ENCODE data around the gene IMMP2L.
A peak's percentile ranks its signal among the peaks of the same experiment; 100 is the strongest.

The IMMP2L gene

DNA sequence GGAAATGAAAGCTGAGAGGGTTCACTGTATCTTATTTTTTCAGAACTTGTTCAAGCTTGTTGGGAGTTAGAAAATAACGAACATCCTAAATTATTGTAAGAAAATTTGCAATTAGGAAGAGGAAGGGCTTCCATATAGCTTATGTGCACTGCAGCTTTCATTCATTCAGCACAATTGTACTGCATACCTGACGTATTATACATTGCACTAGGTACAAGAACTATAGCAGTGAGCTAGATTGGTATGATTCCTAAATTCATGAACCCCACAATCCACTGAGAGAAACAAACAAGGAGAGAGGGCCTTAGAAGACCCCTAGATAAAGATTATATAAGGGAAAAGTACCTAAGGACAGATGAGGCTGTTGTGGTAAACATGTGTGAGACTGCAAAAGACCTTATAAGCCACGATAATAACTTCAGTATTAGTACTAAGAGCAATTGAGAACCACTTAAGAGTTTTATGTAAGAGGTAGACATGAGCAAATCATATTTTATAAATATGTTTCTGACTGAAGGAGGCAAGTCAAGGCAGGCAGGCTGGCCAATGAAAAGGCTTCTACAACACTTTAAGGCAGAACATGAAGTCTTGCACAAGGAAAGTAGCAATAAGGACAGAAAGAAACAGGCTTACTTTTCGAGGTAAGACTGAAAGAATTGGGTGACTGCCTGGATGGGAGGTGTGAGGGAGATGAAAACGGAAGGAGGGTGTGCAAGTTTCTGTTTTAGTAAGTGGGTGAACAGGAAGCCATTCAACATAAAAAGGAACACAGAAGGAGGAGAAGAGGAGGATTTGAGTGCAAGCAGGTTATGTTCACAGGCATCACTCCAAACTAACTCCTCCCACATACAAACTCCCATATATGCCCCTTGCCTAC lies 549.3 kb downstream of the IMMP2L start:
- ATAC-seq (ENCODE audit: insufficient read depth, low read depth) (peak; percentile 94), DNase-seq (peak; percentile 57)
- no peaks in the 10 kb centered on the region for H3K27me3 ChIP-seq (ENCODE audit: insufficient read depth, low read length, poor library complexity)
- H3K9ac ChIP-seq (ENCODE audit: low read depth, low read length), result peak overlapping the region; percentile 30
- TF ChIP-seq EZH2 (IDR thresholded peaks at IDR 0.05; ENCODE audit: borderline replicate concordance, low read depth, low read length, severe bottlenecking) (no peak), CTCF (IDR thresholded peaks at IDR 0.05; ENCODE audit: borderline replicate concordance, extremely low read depth, low read length, poor library complexity, severe bottlenecking) (no peak)
- peaks cover 38% of the 10 kb centered on the region for H3K4me1 ChIP-seq (ENCODE audit: insufficient read depth, low read length)
- H3K79me2 ChIP-seq (ENCODE audit: insufficient read depth, low read length), result no peaks in the 10 kb centered on the region
- H4K20me1 ChIP-seq (ENCODE audit: insufficient read depth, low read length), result no peaks in the 10 kb centered on the region
- no peaks in the 10 kb centered on the region for H3K9me3 ChIP-seq (ENCODE audit: insufficient read depth, low read length, severe bottlenecking)
- peak overlapping the region; percentile 70 for H3K27ac ChIP-seq (ENCODE audit: low read length)
- 0 out of 4 replicates have a peak overlapping the region, but pooled peaks of 1 of the 2 experiments have one; percentile 7 for H3K4me3 ChIP-seq (ENCODE audit: low read depth in 1 of 2, low read length in 2 of 2)
- no peaks in the 10 kb centered on the region for H3K36me3 ChIP-seq (ENCODE audit: insufficient read depth, low read length)
- peak overlapping the region; percentile 65 for H2AFZ ChIP-seq (ENCODE audit: low read depth, low read length)
- H3K4me2 ChIP-seq (ENCODE audit: insufficient read depth, low read length), result peak overlapping the region; percentile 45

GRCh38 chr7:111012149-111012548 lies 550.1 kb downstream of the IMMP2L start:
- H3K79me2 ChIP-seq (ENCODE audit: insufficient read depth, low read length), result no peaks in the 10 kb centered on the region
- no peaks in the 10 kb centered on the region for H4K20me1 ChIP-seq (ENCODE audit: insufficient read depth, low read length)
- no peak for DNase-seq
- no peak overlapping the region for H2AFZ ChIP-seq (ENCODE audit: low read depth, low read length)
- no peaks in the 10 kb centered on the region for H3K36me3 ChIP-seq (ENCODE audit: insufficient read depth, low read length)
- TF ChIP-seq EZH2 (IDR thresholded peaks at IDR 0.05; ENCODE audit: borderline replicate concordance, low read depth, low read length, severe bottlenecking) (no peak), CTCF (IDR thresholded peaks at IDR 0.05; ENCODE audit: borderline replicate concordance, extremely low read depth, low read length, poor library complexity, severe bottlenecking) (no peak)
- H3K4me2 ChIP-seq (ENCODE audit: insufficient read depth, low read length), result no peak overlapping the region
- H3K27ac ChIP-seq (ENCODE audit: low read length), result no peak overlapping the region
- no peaks in the 10 kb centered on the region for H3K27me3 ChIP-seq (ENCODE audit: insufficient read depth, low read length, poor library complexity)
- no peaks in the 10 kb centered on the region for H3K9me3 ChIP-seq (ENCODE audit: insufficient read depth, low read length, severe bottlenecking)
- no peak for ATAC-seq (ENCODE audit: insufficient read depth, low read depth)
- H3K9ac ChIP-seq (ENCODE audit: low read depth, low read length), result no peak overlapping the region
- no peak overlapping the region for H3K4me3 ChIP-seq (ENCODE audit: low read depth in 1 of 2, low read length in 2 of 2)
- peaks cover 36% of the 10 kb centered on the region for H3K4me1 ChIP-seq (ENCODE audit: insufficient read depth, low read length)

DNA sequence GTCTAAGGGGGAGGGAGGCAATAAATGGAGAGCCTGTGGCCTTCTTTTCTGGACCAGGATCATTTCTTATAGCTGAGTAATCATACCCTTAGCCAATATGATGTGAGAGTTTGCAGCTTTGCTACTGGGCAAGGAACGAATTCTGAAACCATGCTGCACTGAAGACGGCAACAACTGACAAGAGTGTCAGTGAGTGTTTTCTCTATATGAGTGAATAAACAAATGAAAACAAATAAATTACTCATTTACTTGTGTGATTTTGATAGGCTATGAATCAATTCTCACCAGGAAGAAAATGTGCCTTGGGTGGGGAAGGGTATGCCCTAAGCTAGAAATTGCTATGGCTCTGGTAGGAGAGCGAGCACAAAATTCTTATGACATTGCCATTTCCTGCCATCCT lies 550.8 kb downstream of the IMMP2L start:
- no peak overlapping the region for H3K27ac ChIP-seq (ENCODE audit: low read length)
- H4K20me1 ChIP-seq (ENCODE audit: insufficient read depth, low read length), result no peaks in the 10 kb centered on the region
- DNase-seq (no peak), ATAC-seq (ENCODE audit: insufficient read depth, low read depth) (no peak)
- H3K9ac ChIP-seq (ENCODE audit: low read depth, low read length), result no peak overlapping the region
- no peak for TF ChIP-seq EZH2 (IDR thresholded peaks at IDR 0.05; ENCODE audit: borderline replicate concordance, low read depth, low read length, severe bottlenecking)
- no peak for TF ChIP-seq CTCF (IDR thresholded peaks at IDR 0.05; ENCODE audit: borderline replicate concordance, extremely low read depth, low read length, poor library complexity, severe bottlenecking)
- H3K4me2 ChIP-seq (ENCODE audit: insufficient read depth, low read length), result no peak overlapping the region
- H3K79me2 ChIP-seq (ENCODE audit: insufficient read depth, low read length), result no peaks in the 10 kb centered on the region
- H3K4me3 ChIP-seq (ENCODE audit: low read depth in 1 of 2, low read length in 2 of 2), result no peak overlapping the region
- H3K36me3 ChIP-seq (ENCODE audit: insufficient read depth, low read length), result no peaks in the 10 kb centered on the region
- no peaks in the 10 kb centered on the region for H3K27me3 ChIP-seq (ENCODE audit: insufficient read depth, low read length, poor library complexity)
- peaks cover 36% of the 10 kb centered on the region for H3K4me1 ChIP-seq (ENCODE audit: insufficient read depth, low read length)
- 0 out of 2 replicates have a peak overlapping the region, but pooled peaks have one; percentile 7 for H2AFZ ChIP-seq (ENCODE audit: low read depth, low read length)
- H3K9me3 ChIP-seq (ENCODE audit: insufficient read depth, low read length, severe bottlenecking), result no peaks in the 10 kb centered on the region
